GM12865 (cell line): ENCODE measurements around the gene LPXN.
A peak's percentile ranks its signal among the peaks of the same experiment; 100 is the strongest.
"Not testable (repeated sequence)": the region's sequence is repeated elsewhere in the genome, so short reads cannot be mapped to it uniquely, and the experiment has no call there.

Experiments
- DNase-seq: peaks from one replicate; pipeline ENCODE4 v3.0.0; 2010; ENCODE audit warnings: low read depth
- H3K4me3 ChIP-seq: 2 replicates; pipeline ENCODE4 v1.5.1; 2011; ENCODE audit warnings: mild to moderate bottlenecking, low read depth, low read length, control low read depth
- CTCF ChIP-seq: IDR thresholded peaks from 2 replicates; pipeline ENCODE4 v1.5.1; 2011; ENCODE audit warnings: low read length, control low read depth, low read depth, inconsistent platforms; ENCODE audit not compliant: insufficient read depth; ENCODE audit errors: missing control alignments

Gene LPXN

DNA sequence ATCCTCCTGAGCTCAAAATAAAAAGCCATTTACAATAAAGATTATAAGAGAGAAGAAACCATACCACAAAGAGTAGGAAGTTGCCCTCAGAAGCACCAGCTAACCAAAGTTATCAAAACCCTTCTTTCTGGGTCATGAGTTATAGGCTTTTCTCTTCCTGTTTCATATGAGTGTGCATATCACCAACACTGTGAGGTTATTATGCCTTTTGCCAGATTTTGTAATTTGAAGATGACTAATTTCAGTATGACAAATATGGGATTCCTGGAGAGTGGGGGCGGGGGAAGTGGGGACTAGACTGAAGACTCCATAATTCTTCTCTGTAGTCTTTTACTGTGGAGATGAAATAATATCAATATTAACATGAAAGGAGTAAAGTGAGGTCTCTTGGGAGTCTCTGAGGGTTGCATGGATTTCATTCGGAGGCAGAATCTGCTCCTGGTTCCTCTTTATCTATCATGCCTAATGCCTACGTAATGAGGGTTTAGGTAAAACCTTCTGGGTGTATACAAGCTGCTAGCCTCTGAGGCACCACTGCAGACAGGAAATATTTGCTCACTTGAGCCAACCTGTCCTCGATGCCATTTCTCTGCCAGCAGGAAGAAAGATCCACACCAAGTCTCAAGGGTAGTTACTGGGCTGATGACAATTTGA lies 2.1 kb downstream of the LPXN start:
- DNase-seq, result peak; percentile 81
- H3K4me3 ChIP-seq, result peak overlapping the region; percentile 99
- no peak for TF ChIP-seq CTCF

GRCh38 chr11:58572906-58573305 lies 2.8 kb downstream of the LPXN start:
- H3K4me3 ChIP-seq, result peak overlapping the region; percentile 99
- not testable (repeated sequence) for DNase-seq

GRCh38 chr11:58567889-58568512 lies 7.7 kb downstream of the LPXN start:
- TF ChIP-seq CTCF, result peak; percentile 79
- peak; percentile 79 for DNase-seq
- H3K4me3 ChIP-seq, result no peak overlapping the region

- no peak for TF ChIP-seq CTCF
- no peak for DNase-seq
- H3K4me3 ChIP-seq, result no peak overlapping the region
Measured at GRCh38 chr11:58564231-58564630, 11.4 kb downstream of the LPXN start.

DNA sequence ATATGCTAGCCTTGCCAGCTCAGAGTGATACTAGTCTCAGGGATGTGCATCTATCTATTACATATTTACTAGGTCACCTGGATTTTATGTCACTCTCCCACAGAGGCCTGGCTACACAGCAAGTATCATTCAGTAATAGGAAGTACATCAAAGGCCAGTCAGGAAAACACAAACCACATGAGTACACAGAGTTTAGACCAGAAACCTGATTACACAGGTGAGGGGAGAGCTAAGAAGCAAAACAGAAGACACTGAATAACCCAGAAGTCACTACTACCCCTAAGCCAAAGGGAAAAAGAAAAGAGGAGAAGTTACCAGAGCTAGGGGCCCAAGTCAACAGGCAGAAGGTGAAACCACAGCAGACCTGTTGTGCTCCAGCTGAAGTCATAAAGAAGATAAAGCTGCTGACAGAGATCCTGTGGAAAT lies 13.3 kb downstream of the LPXN start:
- DNase-seq, result peak; percentile 21
- TF ChIP-seq CTCF, result no peak
- no peak overlapping the region for H3K4me3 ChIP-seq

GRCh38 chr11:58561394-58562098 lies 14.1 kb downstream of the LPXN start:
- TF ChIP-seq CTCF, result no peak
- DNase-seq, result no peak
- H3K4me3 ChIP-seq, result no peak overlapping the region

GRCh38 chr11:58560842-58561241 lies 14.8 kb downstream of the LPXN start:
- H3K4me3 ChIP-seq, result no peak overlapping the region
- no peak for DNase-seq
- TF ChIP-seq CTCF, result no peak
